H1 (cell line): ENCODE measurements around the gene PDGFA. TPM values are rescaled to one million over a fixed set of nuclear protein-coding genes. Genes with fewer than 3 reads are reported as not detected.

Source experiments
- HDAC2 ChIP-seq, 2 experiments: fragments of 300-600 bp in 1 of 2; sonication (generic) in 1 of 2; IDR thresholded peaks; 2 replicates each; pipeline ENCODE4 v1.6.1; 2011 to 2012; ENCODE audit warnings: low read depth in 2 of 2, low read length in 2 of 2, mild to moderate bottlenecking in 2 of 2, moderate library complexity in 2 of 2, borderline replicate concordance in 1 of 2, inconsistent platforms in 1 of 2
- HDAC6 ChIP-seq: IDR thresholded peaks from one replicate; pipeline ENCODE4 v1.7.1; 2012; ENCODE audit warnings: low read depth, mild to moderate bottlenecking, inconsistent platforms, low read length, moderate library complexity
- JUND ChIP-seq: IDR thresholded peaks from 2 replicates; pipeline ENCODE4 v1.6.1; 2011; ENCODE audit warnings: mild to moderate bottlenecking, improper control_type of control experiment, low read length
- MAFK ChIP-seq: IDR thresholded peaks from 2 replicates; pipeline ENCODE4 v1.6.1; 2012; ENCODE audit warnings: low read depth, mild to moderate bottlenecking, improper control_type of control experiment, low read length
- RAD21 ChIP-seq, 2 experiments: IDR thresholded peaks in 1 of 2; conservative IDR thresholded peaks in 1 of 2; 2 replicates each; pipeline ENCODE4 v1.6.1; 2011; ENCODE audit warnings: low read depth in 2 of 2, low read length in 2 of 2, improper control_type of control experiment in 1 of 2, inconsistent platforms in 1 of 2, mild to moderate bottlenecking in 1 of 2, moderate library complexity in 1 of 2
- RFX5 ChIP-seq: IDR thresholded peaks from 2 replicates; pipeline ENCODE4 v1.6.1; 2011; ENCODE audit warnings: low read depth, low read length, improper control_type of control experiment, borderline replicate concordance
- SAP30 ChIP-seq: fragments of 300-600 bp; sonication (generic); IDR thresholded peaks from 2 replicates; pipeline ENCODE4 v1.7.1; 2012; ENCODE audit warnings: low read length, moderate library complexity, mild to moderate bottlenecking, inconsistent platforms; ENCODE audit not compliant: insufficient read depth, insufficient replicate concordance
- TBP ChIP-seq: IDR thresholded peaks from 2 replicates; pipeline ENCODE4 v1.6.1; 2011; ENCODE audit warnings: low read depth, low read length, improper control_type of control experiment
- polyA plus RNA-seq, 7 experiments: library from polyadenylated mRNA; depleted of rRNA in 3 of 7; stranded (reverse) in 5 of 7; unstranded in 2 of 7; fragments of >200 nt in 5 of 7; fragments of 200-250 nt in 2 of 7; gene quantifications; 1 replicate in 5 of 7; 2 replicates in 1 of 7; 4 replicates in 1 of 7; pipeline versions ENCODE4 v1.2.1 to v1.2.3, GENCODE V29; 2011 to 2013; ENCODE audit warnings: missing spikeins in 2 of 7, mixed read lengths in 2 of 7
- total RNA-seq: library from RNA; stranded (reverse); fragmentation: NEBNext Ultra II Directional; extraction: Animal tissue kit (Norgen Biotek cat#: 25700); gene quantifications from 2 replicates; pipeline ENCODE4 v1.2.1, GENCODE V29; 2021
- TF ChIP-seq, protein P1 (sequence below), 3 experiments: IDR thresholded peaks; 1 replicate in 2 of 3; 2 replicates in 1 of 3; pipeline versions ENCODE4 v1.5.1 to v1.6.1; 2011; ENCODE audit warnings: low read length in 3 of 3, mild to moderate bottlenecking in 3 of 3, inconsistent platforms in 2 of 3, low read depth in 1 of 3, moderate library complexity in 1 of 3; ENCODE audit not compliant: insufficient read depth in 1 of 3; ENCODE audit errors: control extremely low read depth in 1 of 3
- TF ChIP-seq, protein P2 (sequence below): IDR thresholded peaks from 2 replicates; pipeline ENCODE4 v1.6.1; 2012; ENCODE audit warnings: inconsistent platforms
- TF ChIP-seq, protein P3 (sequence below): IDR thresholded peaks from 2 replicates; pipeline ENCODE4 v1.6.1; 2011; ENCODE audit warnings: low read length, improper control_type of control experiment

PDGFA gene
- total and polyA plus RNA-seq, 2 of the 8 experiments (the other 6 are each of a cell fraction or from before 2014, with no cell fraction given): 21.1 to 43.0 TPM

DNA sequence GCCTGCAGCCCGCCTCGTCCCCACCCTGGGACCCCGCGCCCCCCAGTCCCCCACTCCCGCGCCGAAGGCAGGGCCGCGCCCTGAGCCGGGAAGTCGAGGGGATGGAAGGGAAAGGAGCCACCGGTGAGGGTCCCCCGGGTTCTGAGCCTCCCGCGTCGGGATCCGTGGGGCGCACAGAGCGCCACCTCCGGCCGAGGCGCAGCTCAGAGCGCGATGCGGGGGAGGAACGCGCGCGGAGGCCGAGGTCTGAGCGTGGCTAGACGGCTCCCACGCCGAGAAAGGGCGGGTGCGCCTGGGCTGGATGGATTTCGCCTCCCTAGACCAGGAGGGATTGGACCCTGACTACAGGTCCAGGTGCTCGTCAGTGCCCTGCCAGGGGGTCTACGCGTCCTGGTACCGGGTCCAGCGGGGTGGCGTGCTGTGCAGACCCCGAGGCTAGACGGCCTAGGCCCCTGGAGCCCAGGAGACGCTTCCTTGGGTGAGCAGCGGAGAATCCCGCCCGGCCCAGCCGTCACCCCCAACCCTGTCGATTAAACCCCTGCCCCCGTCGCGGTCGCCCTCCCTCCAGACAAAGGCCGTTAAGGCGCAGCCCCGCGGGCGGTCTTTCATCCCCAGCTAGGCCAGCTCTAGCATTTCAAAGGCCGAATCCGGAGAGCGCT, 986 bp upstream of the PDGFA start (continued):
- TF ChIP-seq, protein P1, sequence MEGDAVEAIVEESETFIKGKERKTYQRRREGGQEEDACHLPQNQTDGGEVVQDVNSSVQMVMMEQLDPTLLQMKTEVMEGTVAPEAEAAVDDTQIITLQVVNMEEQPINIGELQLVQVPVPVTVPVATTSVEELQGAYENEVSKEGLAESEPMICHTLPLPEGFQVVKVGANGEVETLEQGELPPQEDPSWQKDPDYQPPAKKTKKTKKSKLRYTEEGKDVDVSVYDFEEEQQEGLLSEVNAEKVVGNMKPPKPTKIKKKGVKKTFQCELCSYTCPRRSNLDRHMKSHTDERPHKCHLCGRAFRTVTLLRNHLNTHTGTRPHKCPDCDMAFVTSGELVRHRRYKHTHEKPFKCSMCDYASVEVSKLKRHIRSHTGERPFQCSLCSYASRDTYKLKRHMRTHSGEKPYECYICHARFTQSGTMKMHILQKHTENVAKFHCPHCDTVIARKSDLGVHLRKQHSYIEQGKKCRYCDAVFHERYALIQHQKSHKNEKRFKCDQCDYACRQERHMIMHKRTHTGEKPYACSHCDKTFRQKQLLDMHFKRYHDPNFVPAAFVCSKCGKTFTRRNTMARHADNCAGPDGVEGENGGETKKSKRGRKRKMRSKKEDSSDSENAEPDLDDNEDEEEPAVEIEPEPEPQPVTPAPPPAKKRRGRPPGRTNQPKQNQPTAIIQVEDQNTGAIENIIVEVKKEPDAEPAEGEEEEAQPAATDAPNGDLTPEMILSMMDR (IDR thresholded peaks at IDR 0.05; ENCODE audit: control extremely low read depth in 1 of 3, insufficient read depth in 1 of 3, low read depth in 1 of 3, low read length in 3 of 3): no peak
- no peak for TF ChIP-seq HDAC6
- TF ChIP-seq TBP: no peak
- TF ChIP-seq RAD21 (IDR thresholded peaks at IDR 0.05 in 1 of 2, conservative IDR thresholded peaks at IDR 0.05 in 1 of 2; ENCODE audit: low read depth in 2 of 2, low read length in 2 of 2): no peak
- TF ChIP-seq RFX5: no peak
- no peak for TF ChIP-seq MAFK
- TF ChIP-seq HDAC2 (IDR thresholded peaks at IDR 0.05; ENCODE audit: borderline replicate concordance in 1 of 2, low read depth in 2 of 2, low read length in 2 of 2): 0 out of 4 replicates have a peak, but pooled peaks of 1 of the 2 experiments have one; percentile 2
- no peak for TF ChIP-seq SAP30
- TF ChIP-seq, protein P2, sequence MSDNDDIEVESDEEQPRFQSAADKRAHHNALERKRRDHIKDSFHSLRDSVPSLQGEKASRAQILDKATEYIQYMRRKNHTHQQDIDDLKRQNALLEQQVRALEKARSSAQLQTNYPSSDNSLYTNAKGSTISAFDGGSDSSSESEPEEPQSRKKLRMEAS: no peak
- TF ChIP-seq JUND: no peak
- TF ChIP-seq, protein P3, sequence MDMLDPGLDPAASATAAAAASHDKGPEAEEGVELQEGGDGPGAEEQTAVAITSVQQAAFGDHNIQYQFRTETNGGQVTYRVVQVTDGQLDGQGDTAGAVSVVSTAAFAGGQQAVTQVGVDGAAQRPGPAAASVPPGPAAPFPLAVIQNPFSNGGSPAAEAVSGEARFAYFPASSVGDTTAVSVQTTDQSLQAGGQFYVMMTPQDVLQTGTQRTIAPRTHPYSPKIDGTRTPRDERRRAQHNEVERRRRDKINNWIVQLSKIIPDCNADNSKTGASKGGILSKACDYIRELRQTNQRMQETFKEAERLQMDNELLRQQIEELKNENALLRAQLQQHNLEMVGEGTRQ: no peak
